HG02763 (cell line): ENCODE measurements around the gene COL20A1.
"Not testable (repeated sequence)": the region's sequence is repeated elsewhere in the genome, so short reads cannot be mapped to it uniquely, and the experiment has no call there.

Source experiments
- ATAC-seq: cut with Tn5 transposase; IDR thresholded peaks from one replicate; pipeline ENCODE4 v1.9.1; 2021; ENCODE audit warnings: mild to moderate bottlenecking, moderate library complexity; ENCODE audit not compliant: unreplicated experiment

Gene COL20A1

GRCh38 chr20:63370618-63371187, 77.7 kb downstream of the COL20A1 start:
- ATAC-seq, result no peak

- no peak for ATAC-seq
These were observed 78.4 kb downstream of the COL20A1 start for GRCh38 chr20:63371291-63371865.

GRCh38 chr20:63372971-63373885, 80.2 kb downstream of the COL20A1 start:
- no peak for ATAC-seq

GRCh38 chr20:63373996-63374395, 81.0 kb downstream of the COL20A1 start:
- ATAC-seq, result no peak

GRCh38 chr20:63374504-63374903, 81.5 kb downstream of the COL20A1 start:
- no peak for ATAC-seq

- ATAC-seq, result no peak
These were observed 82.5 kb downstream of the COL20A1 start for GRCh38 chr20:63375438-63375837.

GRCh38 chr20:63376283-63377250, 83.6 kb downstream of the COL20A1 start:
- ATAC-seq, result no peak

GRCh38 chr20:63377256-63377941, 84.4 kb downstream of the COL20A1 start:
- no peak for ATAC-seq

GRCh38 chr20:63377951-63378381, 85.0 kb downstream of the COL20A1 start:
- no peak for ATAC-seq

- ATAC-seq, result no peak
These were observed 85.6 kb downstream of the COL20A1 start for GRCh38 chr20:63378626-63379025.

- ATAC-seq, result no peak
These were observed 86.3 kb downstream of the COL20A1 start for GRCh38 chr20:63379296-63379695.

GRCh38 chr20:63379872-63380271, 86.9 kb downstream of the COL20A1 start:
- ATAC-seq, result not testable (repeated sequence)

- no peak for ATAC-seq
These were observed 87.4 kb downstream of the COL20A1 start for GRCh38 chr20:63380346-63380870.

GRCh38 chr20:63381781-63382431, 88.9 kb downstream of the COL20A1 start:
- ATAC-seq, result no peak

- ATAC-seq, result no peak
These were observed 89.7 kb downstream of the COL20A1 start for GRCh38 chr20:63382551-63383300.

- ATAC-seq, result no peak
These were observed 90.6 kb downstream of the COL20A1 start for GRCh38 chr20:63383556-63383955.

- ATAC-seq, result no peak
These were observed 91.3 kb downstream of the COL20A1 start for GRCh38 chr20:63384336-63384735.
